Prostate gland (tissue), 2 donors: ENCODE results near the gene CHST11.

Experiments used
- CTCF ChIP-seq, 4 experiments: fragments of 200-600 bp in 2 of 4; fragments of 450-650 bp in 2 of 4; sonication (generic) in 2 of 4; IDR thresholded peaks; 1 replicate in 3 of 4; 2 replicates in 1 of 4; pipeline ENCODE4 v1.5.1; 2016 to 2019; ENCODE audit warnings: antibody characterized with exemption in 4 of 4, mild to moderate bottlenecking in 2 of 4, moderate library complexity in 2 of 4
- POLR2A ChIP-seq: fragments of 450-650 bp; IDR thresholded peaks from one replicate; pipeline ENCODE4 v1.6.1; 2016; ENCODE audit warnings: antibody characterized with exemption, mild to moderate bottlenecking
- POLR2AphosphoS5 ChIP-seq: sonication (generic); formaldehyde crosslinking; IDR thresholded peaks from one replicate; pipeline ENCODE4 v1.6.1; 2017; ENCODE audit warnings: antibody characterized with exemption

- TF ChIP-seq POLR2A (no peak), CTCF (IDR thresholded peaks at IDR 0.05) (no peak), POLR2AphosphoS5 (no peak)
These were observed 23.7 kb upstream of the CHST11 start for GRCh38 chr12:104433061-104433460.
